GM10266 (cell line): ENCODE results near the gene SLC12A9.
A peak's percentile ranks its signal among the peaks of the same experiment; 100 is the strongest.

Experiments used
- DNase-seq: peaks from one replicate; pipeline ENCODE4 v3.0.0; 2012; ENCODE audit errors: extremely low spot score
- TF ChIP-seq, protein P1 (sequence below): IDR thresholded peaks from 2 replicates; pipeline ENCODE4 v1.5.1; 2012; ENCODE audit warnings: mild to moderate bottlenecking, low read depth; ENCODE audit not compliant: control insufficient read depth, insufficient read depth; ENCODE audit errors: missing control alignments

Gene SLC12A9

DNA sequence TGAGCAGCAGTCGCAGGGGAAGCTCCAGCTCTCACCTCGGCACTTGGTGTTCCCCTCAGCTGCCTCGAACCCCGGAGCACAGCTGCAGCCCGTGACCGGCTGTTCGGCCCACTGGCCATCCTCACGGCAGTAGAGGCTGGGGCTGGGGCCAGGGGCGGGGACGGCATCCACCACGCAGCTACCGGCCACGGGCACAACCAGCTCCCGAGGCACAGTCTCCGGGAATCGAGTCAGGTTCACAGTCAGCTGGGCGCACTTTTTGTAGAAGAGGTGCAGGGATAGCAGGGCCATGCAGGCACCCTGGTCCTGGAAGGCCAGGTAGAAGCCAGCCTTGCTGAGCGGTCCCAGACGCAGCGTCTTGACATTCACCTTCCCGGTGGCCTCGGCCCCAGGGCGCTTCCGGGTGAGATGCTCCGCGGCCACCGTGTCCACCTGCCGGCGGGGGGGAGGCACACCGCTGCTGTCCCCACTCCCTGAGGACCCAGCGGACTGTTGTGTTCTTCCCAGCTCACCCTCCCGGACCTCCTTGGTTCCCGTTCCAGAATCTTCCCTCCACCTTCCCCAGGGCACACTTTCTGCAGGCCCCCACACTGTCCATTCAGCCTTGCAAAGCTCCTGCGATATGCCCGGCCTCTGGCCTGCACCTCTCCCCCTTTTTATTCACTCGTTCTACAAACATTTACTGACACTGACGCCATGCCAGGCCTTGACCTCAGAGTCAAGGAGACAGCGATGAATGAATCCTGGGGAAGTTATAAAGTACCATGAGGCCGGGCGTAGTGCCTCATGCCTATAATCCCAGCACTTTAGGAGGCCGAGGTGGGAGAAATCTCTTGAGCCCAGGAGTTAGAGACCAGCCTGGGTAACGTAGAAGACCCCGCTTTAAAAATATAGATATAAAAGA, 30.0 kb upstream of the SLC12A9 start:
- no peak for DNase-seq
- TF ChIP-seq, protein P1, sequence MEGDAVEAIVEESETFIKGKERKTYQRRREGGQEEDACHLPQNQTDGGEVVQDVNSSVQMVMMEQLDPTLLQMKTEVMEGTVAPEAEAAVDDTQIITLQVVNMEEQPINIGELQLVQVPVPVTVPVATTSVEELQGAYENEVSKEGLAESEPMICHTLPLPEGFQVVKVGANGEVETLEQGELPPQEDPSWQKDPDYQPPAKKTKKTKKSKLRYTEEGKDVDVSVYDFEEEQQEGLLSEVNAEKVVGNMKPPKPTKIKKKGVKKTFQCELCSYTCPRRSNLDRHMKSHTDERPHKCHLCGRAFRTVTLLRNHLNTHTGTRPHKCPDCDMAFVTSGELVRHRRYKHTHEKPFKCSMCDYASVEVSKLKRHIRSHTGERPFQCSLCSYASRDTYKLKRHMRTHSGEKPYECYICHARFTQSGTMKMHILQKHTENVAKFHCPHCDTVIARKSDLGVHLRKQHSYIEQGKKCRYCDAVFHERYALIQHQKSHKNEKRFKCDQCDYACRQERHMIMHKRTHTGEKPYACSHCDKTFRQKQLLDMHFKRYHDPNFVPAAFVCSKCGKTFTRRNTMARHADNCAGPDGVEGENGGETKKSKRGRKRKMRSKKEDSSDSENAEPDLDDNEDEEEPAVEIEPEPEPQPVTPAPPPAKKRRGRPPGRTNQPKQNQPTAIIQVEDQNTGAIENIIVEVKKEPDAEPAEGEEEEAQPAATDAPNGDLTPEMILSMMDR, result no peak

DNA sequence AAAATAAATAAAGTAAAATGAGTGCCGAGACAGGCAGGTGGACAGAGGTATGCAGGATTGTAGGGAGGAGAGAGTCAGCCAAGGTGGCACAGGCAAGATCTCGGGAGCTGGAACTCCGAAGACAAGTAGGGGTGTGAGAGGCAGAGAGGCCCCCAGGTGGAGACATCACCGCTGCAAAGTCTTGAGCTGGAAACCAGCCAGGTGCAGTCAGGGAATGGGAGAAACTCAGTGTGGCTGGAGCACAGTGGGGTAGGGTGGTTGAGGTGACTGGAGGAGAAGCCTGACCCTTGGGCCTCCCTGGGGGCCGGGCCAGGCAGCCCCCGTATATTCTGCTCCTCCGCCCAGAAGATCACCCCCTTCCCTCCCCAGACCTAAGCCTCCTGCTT, 29.4 kb upstream of the SLC12A9 start:
- DNase-seq, result no peak
- TF ChIP-seq, protein P1, result no peak

GRCh38 chr7:100823534-100823933, 29.0 kb upstream of the SLC12A9 start:
- TF ChIP-seq, protein P1, result no peak
- DNase-seq, result no peak

- TF ChIP-seq, protein P1, result no peak
- no peak for DNase-seq
Measured at GRCh38 chr7:100824499-100825214, 27.9 kb upstream of the SLC12A9 start.

DNA sequence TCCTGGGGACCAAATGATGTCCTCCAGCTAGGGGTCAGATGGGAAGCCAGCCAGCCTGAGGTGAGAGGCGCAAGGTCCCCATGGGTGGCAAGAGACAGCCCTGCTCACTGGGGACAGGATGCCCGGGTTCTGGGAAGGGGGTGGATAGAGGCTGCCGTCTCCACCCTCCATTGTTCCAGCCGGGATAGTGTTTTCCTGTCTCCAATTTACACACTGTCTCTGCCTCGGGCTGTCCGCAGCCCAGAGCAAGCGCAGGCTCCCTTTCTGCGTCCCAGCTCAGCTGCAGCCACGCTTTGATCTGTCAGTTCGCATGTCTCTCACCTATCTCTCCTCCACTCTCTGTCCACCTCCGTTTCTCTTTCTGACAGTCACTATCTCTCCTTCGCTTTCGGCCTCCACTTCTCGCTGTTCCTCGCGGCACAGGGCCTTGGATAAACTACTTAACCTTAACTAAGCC, 27.3 kb upstream of the SLC12A9 start:
- no peak for DNase-seq
- TF ChIP-seq, protein P1, result no peak

- DNase-seq, result no peak
- TF ChIP-seq, protein P1, result peak; percentile 7
Measured at GRCh38 chr7:100825751-100826513, 26.6 kb upstream of the SLC12A9 start.
